Neural cell (in vitro differentiated cells): ENCODE measurements around the gene ADARB2. TPM values are rescaled to one million over a fixed set of nuclear protein-coding genes. Genes with fewer than 3 reads are reported as not detected.
"Not testable (repeated sequence)": the region's sequence is repeated elsewhere in the genome, so short reads cannot be mapped to it uniquely, and the experiment has no call there.

Experiments
- H2AFZ ChIP-seq: fragments of 200-600, 300-800 bp; sonication (generic), shearing (Covaris generic); 2 replicates; pipeline ENCODE4 v1.6.0; 2014; ENCODE audit warnings: low read depth, mild to moderate bottlenecking, antibody characterized with exemption, low read length, moderate library complexity
- H3F3A ChIP-seq: fragments of 200-600 bp; shearing (Covaris generic); 2 replicates; pipeline ENCODE4 v1.6.1; 2016; ENCODE audit warnings: mild to moderate bottlenecking, moderate library complexity, mixed read lengths, antibody characterized with exemption, low read length; ENCODE audit not compliant: insufficient read depth, poor library complexity, severe bottlenecking
- H3K27ac ChIP-seq: fragments of 200-600, 300-800 bp; sonication (generic), shearing (Covaris generic); 2 replicates; pipeline ENCODE4 v1.5.1; 2014; ENCODE audit warnings: mild to moderate bottlenecking, low read length, moderate library complexity
- H3K27me3 ChIP-seq: fragments of 300-800, 200-600 bp; sonication (generic), shearing (Covaris generic); 2 replicates; pipeline ENCODE4 v1.6.0; 2014; ENCODE audit warnings: mild to moderate bottlenecking, low read depth, low read length, moderate library complexity; ENCODE audit not compliant: insufficient read depth
- H3K36me3 ChIP-seq: fragments of 300-800, 200-600 bp; sonication (generic), shearing (Covaris generic); 2 replicates; pipeline ENCODE4 v1.5.1; 2014; ENCODE audit warnings: mild to moderate bottlenecking, antibody characterized with exemption, low read length, moderate library complexity; ENCODE audit not compliant: insufficient read depth
- H3K4me2 ChIP-seq: fragments of 300-800, 200-600 bp; sonication (generic), shearing (Covaris generic); 2 replicates; pipeline ENCODE4 v1.6.0; 2014; ENCODE audit warnings: mild to moderate bottlenecking, low read length
- H3K4me3 ChIP-seq: fragments of 300-800, 200-600 bp; sonication (generic), shearing (Covaris generic); 2 replicates; pipeline ENCODE4 v1.5.1; 2014; ENCODE audit warnings: mild to moderate bottlenecking, low read length, moderate library complexity
- H3K79me2 ChIP-seq: fragments of 200-600 bp; shearing (Covaris generic); replicated peaks from 2 replicates; pipeline ENCODE4 v1.6.0; 2014; ENCODE audit warnings: mild to moderate bottlenecking, low read length, moderate library complexity; ENCODE audit not compliant: insufficient read depth
- H3K9ac ChIP-seq: fragments of 300-800, 200-600 bp; sonication (generic), shearing (Covaris generic); 2 replicates; pipeline ENCODE4 v1.6.1; 2016; ENCODE audit warnings: mild to moderate bottlenecking, low read length, mixed read lengths
- H3K9me2 ChIP-seq: fragments of 200-600 bp; shearing (Covaris generic); 2 replicates; pipeline ENCODE4 v1.6.1; 2016; ENCODE audit warnings: mild to moderate bottlenecking, low read length, mixed read lengths; ENCODE audit not compliant: insufficient read depth
- H3K9me3 ChIP-seq: fragments of 200-600, 300-800 bp; sonication (generic), shearing (Covaris generic); 2 replicates; pipeline ENCODE4 v1.6.1; 2016; ENCODE audit warnings: mild to moderate bottlenecking, mixed run types, low read length, moderate library complexity, mixed read lengths
- H4K20me1 ChIP-seq: fragments of 200-600 bp; shearing (Covaris generic); 2 replicates; pipeline ENCODE4 v1.6.1; 2016; ENCODE audit warnings: mild to moderate bottlenecking, mixed run types; ENCODE audit not compliant: insufficient read depth
- EP300 ChIP-seq: fragments of 450-650 bp; conservative IDR thresholded peaks from 2 replicates; pipeline ENCODE4 v1.6.1; 2014; ENCODE audit warnings: antibody characterized with exemption, mild to moderate bottlenecking, moderate library complexity; ENCODE audit not compliant: poor library complexity, severe bottlenecking
- EZH2 ChIP-seq: fragments of 200-600, 300-800 bp; shearing (Covaris generic), sonication (generic); IDR thresholded peaks from 2 replicates; pipeline ENCODE4 v1.6.1; 2014; ENCODE audit warnings: antibody characterized with exemption, low read length, borderline replicate concordance, mild to moderate bottlenecking; ENCODE audit not compliant: insufficient read depth, poor library complexity, severe bottlenecking
- MXI1 ChIP-seq: fragments of 450-650 bp; conservative IDR thresholded peaks from 2 replicates; pipeline ENCODE4 v1.6.1; 2014; ENCODE audit warnings: antibody characterized with exemption, mild to moderate bottlenecking; ENCODE audit not compliant: poor library complexity, severe bottlenecking
- POLR2AphosphoS5 ChIP-seq: IDR thresholded peaks from 2 replicates; pipeline ENCODE4 v1.6.1; 2012
- RAD21 ChIP-seq: fragments of 450-650 bp; conservative IDR thresholded peaks from 2 replicates; pipeline ENCODE4 v1.6.1; 2014; ENCODE audit warnings: antibody characterized with exemption, mild to moderate bottlenecking, moderate library complexity
- SMC3 ChIP-seq: fragments of 450-650 bp; conservative IDR thresholded peaks from 2 replicates; pipeline ENCODE4 v1.6.1; 2014; ENCODE audit warnings: antibody characterized with exemption, mild to moderate bottlenecking, moderate library complexity; ENCODE audit not compliant: poor library complexity
- TAF1 ChIP-seq: IDR thresholded peaks from 2 replicates; pipeline ENCODE4 v1.6.1; 2012; ENCODE audit warnings: low read depth
- polyA plus RNA-seq: library from polyadenylated mRNA; depleted of rRNA; stranded (reverse); fragments of >200 nt; gene quantifications from 2 replicates; pipeline ENCODE4 v1.2.3, GENCODE V29; 2014
- TF ChIP-seq, protein P1 (sequence below): IDR thresholded peaks from 2 replicates; pipeline ENCODE4 v1.6.1; 2012; ENCODE audit warnings: borderline replicate concordance
- TF ChIP-seq, protein P2 (sequence below): fragments of 450-650 bp; IDR thresholded peaks from 2 replicates; pipeline ENCODE4 v1.5.1; 2014; ENCODE audit warnings: antibody characterized with exemption, mild to moderate bottlenecking, moderate library complexity; ENCODE audit not compliant: poor library complexity, severe bottlenecking

ADARB2 gene
- polyA plus RNA-seq, 1 donor from 2014 or later, result 3.6 TPM

DNA sequence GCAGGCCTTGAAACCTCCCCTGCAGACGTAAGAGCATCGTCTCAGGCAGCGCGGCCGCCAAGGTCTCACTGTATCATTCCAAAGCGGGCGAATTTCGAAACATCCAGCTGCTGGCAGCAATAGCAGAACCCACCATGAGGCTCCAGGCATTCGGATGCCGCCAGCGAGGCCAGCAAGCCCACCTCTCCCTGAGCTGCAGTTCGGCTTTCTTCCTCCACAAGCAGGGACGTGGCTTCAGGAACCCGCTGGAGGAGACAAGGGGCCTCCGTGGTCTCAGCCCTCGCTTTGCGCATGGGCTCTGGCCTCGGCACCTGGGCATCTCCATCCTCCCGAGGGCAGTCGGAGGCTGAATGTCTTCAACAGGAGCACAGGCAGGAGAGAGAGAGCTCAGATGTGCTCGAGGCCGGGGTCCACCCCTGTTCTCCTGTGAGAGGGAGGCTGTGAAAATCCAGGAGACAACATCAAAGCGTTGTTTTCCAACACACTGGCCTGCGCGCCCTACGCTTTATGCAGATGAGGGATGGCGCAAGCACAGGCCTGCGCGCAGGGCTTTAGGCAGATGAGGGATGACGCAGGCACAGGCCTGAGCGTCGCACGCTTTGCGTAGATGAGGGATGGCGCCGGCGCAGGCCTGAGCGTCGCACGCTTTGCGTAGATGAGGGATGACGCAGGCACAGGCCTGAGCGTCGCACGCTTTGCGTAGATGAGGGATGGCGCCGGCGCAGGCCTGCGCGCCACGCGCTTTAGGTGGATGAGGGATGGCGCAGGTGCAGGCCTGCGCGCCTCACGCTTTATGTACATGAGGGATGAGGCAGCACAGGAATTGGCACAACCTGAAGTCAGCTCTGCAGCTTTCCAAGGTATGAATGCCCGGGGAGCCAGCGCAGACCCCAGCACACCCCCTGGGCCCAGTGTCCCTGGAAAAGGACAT, 577.9 kb downstream of the ADARB2 start:
- no peaks in the 10 kb centered on the region for H3K27me3 ChIP-seq
- H3K27ac ChIP-seq, result no peak overlapping the region
- H3K4me2 ChIP-seq, result no peak overlapping the region
- H3K4me3 ChIP-seq, result no peak overlapping the region
- no peak overlapping the region for H3K9ac ChIP-seq
- H4K20me1 ChIP-seq, result no peaks in the 10 kb centered on the region
- TF ChIP-seq TAF1, result no peak
- TF ChIP-seq MXI1, result no peak
- no peak for TF ChIP-seq RAD21
- TF ChIP-seq, protein P1, sequence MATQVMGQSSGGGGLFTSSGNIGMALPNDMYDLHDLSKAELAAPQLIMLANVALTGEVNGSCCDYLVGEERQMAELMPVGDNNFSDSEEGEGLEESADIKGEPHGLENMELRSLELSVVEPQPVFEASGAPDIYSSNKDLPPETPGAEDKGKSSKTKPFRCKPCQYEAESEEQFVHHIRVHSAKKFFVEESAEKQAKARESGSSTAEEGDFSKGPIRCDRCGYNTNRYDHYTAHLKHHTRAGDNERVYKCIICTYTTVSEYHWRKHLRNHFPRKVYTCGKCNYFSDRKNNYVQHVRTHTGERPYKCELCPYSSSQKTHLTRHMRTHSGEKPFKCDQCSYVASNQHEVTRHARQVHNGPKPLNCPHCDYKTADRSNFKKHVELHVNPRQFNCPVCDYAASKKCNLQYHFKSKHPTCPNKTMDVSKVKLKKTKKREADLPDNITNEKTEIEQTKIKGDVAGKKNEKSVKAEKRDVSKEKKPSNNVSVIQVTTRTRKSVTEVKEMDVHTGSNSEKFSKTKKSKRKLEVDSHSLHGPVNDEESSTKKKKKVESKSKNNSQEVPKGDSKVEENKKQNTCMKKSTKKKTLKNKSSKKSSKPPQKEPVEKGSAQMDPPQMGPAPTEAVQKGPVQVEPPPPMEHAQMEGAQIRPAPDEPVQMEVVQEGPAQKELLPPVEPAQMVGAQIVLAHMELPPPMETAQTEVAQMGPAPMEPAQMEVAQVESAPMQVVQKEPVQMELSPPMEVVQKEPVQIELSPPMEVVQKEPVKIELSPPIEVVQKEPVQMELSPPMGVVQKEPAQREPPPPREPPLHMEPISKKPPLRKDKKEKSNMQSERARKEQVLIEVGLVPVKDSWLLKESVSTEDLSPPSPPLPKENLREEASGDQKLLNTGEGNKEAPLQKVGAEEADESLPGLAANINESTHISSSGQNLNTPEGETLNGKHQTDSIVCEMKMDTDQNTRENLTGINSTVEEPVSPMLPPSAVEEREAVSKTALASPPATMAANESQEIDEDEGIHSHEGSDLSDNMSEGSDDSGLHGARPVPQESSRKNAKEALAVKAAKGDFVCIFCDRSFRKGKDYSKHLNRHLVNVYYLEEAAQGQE, result no peak
- TF ChIP-seq SMC3, result no peak
- TF ChIP-seq, protein P2, sequence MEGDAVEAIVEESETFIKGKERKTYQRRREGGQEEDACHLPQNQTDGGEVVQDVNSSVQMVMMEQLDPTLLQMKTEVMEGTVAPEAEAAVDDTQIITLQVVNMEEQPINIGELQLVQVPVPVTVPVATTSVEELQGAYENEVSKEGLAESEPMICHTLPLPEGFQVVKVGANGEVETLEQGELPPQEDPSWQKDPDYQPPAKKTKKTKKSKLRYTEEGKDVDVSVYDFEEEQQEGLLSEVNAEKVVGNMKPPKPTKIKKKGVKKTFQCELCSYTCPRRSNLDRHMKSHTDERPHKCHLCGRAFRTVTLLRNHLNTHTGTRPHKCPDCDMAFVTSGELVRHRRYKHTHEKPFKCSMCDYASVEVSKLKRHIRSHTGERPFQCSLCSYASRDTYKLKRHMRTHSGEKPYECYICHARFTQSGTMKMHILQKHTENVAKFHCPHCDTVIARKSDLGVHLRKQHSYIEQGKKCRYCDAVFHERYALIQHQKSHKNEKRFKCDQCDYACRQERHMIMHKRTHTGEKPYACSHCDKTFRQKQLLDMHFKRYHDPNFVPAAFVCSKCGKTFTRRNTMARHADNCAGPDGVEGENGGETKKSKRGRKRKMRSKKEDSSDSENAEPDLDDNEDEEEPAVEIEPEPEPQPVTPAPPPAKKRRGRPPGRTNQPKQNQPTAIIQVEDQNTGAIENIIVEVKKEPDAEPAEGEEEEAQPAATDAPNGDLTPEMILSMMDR, result no peak
- no peak for TF ChIP-seq POLR2AphosphoS5
- no peak for TF ChIP-seq EP300
- TF ChIP-seq EZH2, result no peak
- H3K9me3 ChIP-seq, result no peaks in the 10 kb centered on the region
- H3K79me2 ChIP-seq, result no peaks in the 10 kb centered on the region
- no peaks in the 10 kb centered on the region for H3K36me3 ChIP-seq
- no peaks in the 10 kb centered on the region for H3F3A ChIP-seq
- no peak overlapping the region for H2AFZ ChIP-seq
- no peaks in the 10 kb centered on the region for H3K9me2 ChIP-seq

DNA sequence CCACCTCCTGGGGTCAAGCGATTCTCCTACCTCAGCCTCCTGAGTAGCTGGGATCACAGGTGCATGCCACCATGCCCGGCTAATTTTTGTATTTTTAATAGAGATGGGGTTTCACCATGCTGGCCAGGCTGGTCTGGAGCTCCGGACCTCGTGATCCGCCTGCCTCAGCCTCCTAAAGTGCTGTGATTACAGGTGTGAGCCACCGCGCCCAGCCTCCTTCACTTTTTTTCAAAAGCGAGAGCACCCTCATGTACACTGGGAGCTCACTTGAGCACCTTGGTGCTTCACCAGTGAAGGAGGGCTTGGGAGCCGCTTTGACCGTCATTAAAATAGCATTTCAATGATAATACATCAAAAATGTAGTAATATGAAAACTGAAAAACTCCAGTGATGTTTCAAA, 578.8 kb downstream of the ADARB2 start:
- H3F3A ChIP-seq, H3K9me2 ChIP-seq, H3K36me3 ChIP-seq, H3K79me2 ChIP-seq, H3K27me3 ChIP-seq, H3K9ac ChIP-seq, H4K20me1 ChIP-seq, H2AFZ ChIP-seq, H3K4me2 ChIP-seq, H3K27ac ChIP-seq, H3K9me3 ChIP-seq, H3K4me3 ChIP-seq: not testable (repeated sequence)
